Measurements from ENCODE around the gene EPB41L4B. TPM values are rescaled to one million over a fixed set of nuclear protein-coding genes. Genes with fewer than 3 reads are reported as not detected.

The EPB41L4B gene
- total RNA-seq, 4 donors from 2014 or later = 0.42 to 2.3 (median 1.5) TPM

GRCh38 chr9:109253637-109254284, 67.1 kb downstream of the EPB41L4B start:
- intact Hi-C loops (cut with DNase I) = no loop called here
- H3K9me3 ChIP-seq = no peaks in the 10 kb centered on the region
- no peak for DNase-seq (ENCODE audit: extremely low spot score)
- WGBS = 65% methylated on average over 7 of the region's 7 CpGs
- H3K4me3 ChIP-seq = no peak overlapping the region
- H3K27ac ChIP-seq (replicated peaks in 1 of 4) = no peak overlapping the region
- H3K4me1 ChIP-seq = peaks cover 0 to 4% (median 0%) of the 10 kb centered on the region in 4 donors
- H3K36me3 ChIP-seq = no peaks in the 10 kb centered on the region
- H3K27me3 ChIP-seq = no peaks in the 10 kb centered on the region
- TF ChIP-seq POLR2AphosphoS5 (IDR thresholded peaks at IDR 0.05) = no peak
- no peak for TF ChIP-seq POLR2A (IDR thresholded peaks at IDR 0.05; ENCODE audit: low read depth)

- intact Hi-C loops (cut with DNase I) = no loop called here
- WGBS = 90% methylated on average over 11 of the region's 11 CpGs
- peaks cover 0 to 4% (median 0%) of the 10 kb centered on the region in 4 donors for H3K4me1 ChIP-seq
- H3K36me3 ChIP-seq = no peaks in the 10 kb centered on the region
- no peaks in the 10 kb centered on the region for H3K27me3 ChIP-seq
- H3K9me3 ChIP-seq = no peaks in the 10 kb centered on the region
- no peak overlapping the region for H3K4me3 ChIP-seq
- TF ChIP-seq POLR2AphosphoS5 (IDR thresholded peaks at IDR 0.05) (no peak), POLR2A (IDR thresholded peaks at IDR 0.05; ENCODE audit: low read depth) (no peak), CTCF (IDR thresholded peaks at IDR 0.05) (no peak), EP300 (IDR thresholded peaks at IDR 0.05) (no peak)
- H3K27ac ChIP-seq (replicated peaks in 1 of 4) = no peak overlapping the region
- no peak for DNase-seq (ENCODE audit: extremely low spot score)
Observed at GRCh38 chr9:109253241-109253636, 67.6 kb downstream of the EPB41L4B start.

- Histone ChIP-seq H3K9me3 (no peaks in the 10 kb centered on the region), H3K27ac (replicated peaks in 1 of 4) (no peak overlapping the region), H3K27me3 (no peaks in the 10 kb centered on the region), H3K36me3 (no peaks in the 10 kb centered on the region), H3K4me3 (no peak overlapping the region), H3K4me1 (peaks cover 0 to 4% (median 0%) of the 10 kb centered on the region in 4 donors)
- intact Hi-C loops (cut with DNase I) = no loop called here
- WGBS = 91% methylated on average over 7 of the region's 7 CpGs
- no peak for DNase-seq (ENCODE audit: extremely low spot score)
- TF ChIP-seq CTCF (IDR thresholded peaks at IDR 0.05) (no peak), POLR2A (IDR thresholded peaks at IDR 0.05; ENCODE audit: low read depth) (no peak), EP300 (IDR thresholded peaks at IDR 0.05) (no peak), POLR2AphosphoS5 (IDR thresholded peaks at IDR 0.05) (no peak)
Observed at GRCh38 chr9:109252291-109252690, 68.6 kb downstream of the EPB41L4B start.

GRCh38 chr9:109251776-109252106, 69.1 kb downstream of the EPB41L4B start:
- intact Hi-C loops (cut with DNase I) = no loop called here
- no peak for TF ChIP-seq POLR2AphosphoS5 (IDR thresholded peaks at IDR 0.05)
- TF ChIP-seq EP300 (IDR thresholded peaks at IDR 0.05) = no peak
- no peak for TF ChIP-seq CTCF (IDR thresholded peaks at IDR 0.05)
- no peak for TF ChIP-seq POLR2A (IDR thresholded peaks at IDR 0.05; ENCODE audit: low read depth)
- Histone ChIP-seq H3K4me3 (no peak overlapping the region), H3K27me3 (no peaks in the 10 kb centered on the region), H3K4me1 (peaks cover 0 to 4% (median 0%) of the 10 kb centered on the region in 4 donors), H3K36me3 (no peaks in the 10 kb centered on the region), H3K9me3 (no peaks in the 10 kb centered on the region), H3K27ac (replicated peaks in 1 of 4) (no peak overlapping the region)
- DNase-seq (ENCODE audit: extremely low spot score) = no peak
- 91% methylated on average over 5 of the region's 5 CpGs for WGBS

- H3K36me3 ChIP-seq = no peaks in the 10 kb centered on the region
- WGBS = 84% methylated on average over 10 of the region's 10 CpGs
- no peak for DNase-seq (ENCODE audit: extremely low spot score)
- no peak overlapping the region for H3K4me3 ChIP-seq
- peaks cover 0 to 4% (median 0%) of the 10 kb centered on the region in 4 donors for H3K4me1 ChIP-seq
- peaks cover 0 to 2% (median 0%) of the 10 kb centered on the region in 4 donors for H3K27me3 ChIP-seq
- no peak overlapping the region for H3K27ac ChIP-seq (replicated peaks in 1 of 4)
- intact Hi-C loops (cut with DNase I) = no loop called here
- no peaks in the 10 kb centered on the region for H3K9me3 ChIP-seq
- TF ChIP-seq POLR2A (IDR thresholded peaks at IDR 0.05; ENCODE audit: low read depth) = no peak
- TF ChIP-seq POLR2AphosphoS5 (IDR thresholded peaks at IDR 0.05) = no peak
- TF ChIP-seq EP300 (IDR thresholded peaks at IDR 0.05) = no peak
- TF ChIP-seq CTCF (IDR thresholded peaks at IDR 0.05) = no peak
Observed at GRCh38 chr9:109251080-109251775, 69.6 kb downstream of the EPB41L4B start.

Measured in esophagus muscularis mucosa (tissue), 4 donors.